ENCODE results near the gene EXOC3L1. TPM values are rescaled to one million over a fixed set of nuclear protein-coding genes. Genes with fewer than 3 reads are reported as not detected.

EXOC3L1 gene
- total RNA-seq, 1 experiment from 2014 or later = 4.0 TPM

- Mint-ChIP-seq H3K9me3 (no peaks in the 10 kb centered on the region), H3K36me3 (peaks cover 2% of the 10 kb centered on the region; the same call in 1 of the 2 replicates), H3K4me3 (peak overlapping the region; percentile 58), H3K27ac (no peak overlapping the region), H3K27me3 (ENCODE audit: low read depth) (peaks cover 99% of the 10 kb centered on the region), H3K4me1 (peaks cover 40% of the 10 kb centered on the region)
- ChIA-PET CTCF (interaction anchor here (1.1 to 15.6 kb wide), 10 partner anchors 6 to 209 kb away, joined by 3 to 386 read pairs (median 11); partner anchors contain the start of genes B3GNT9, CES3, ELMO3 and FBXL8), POLR2A (interaction anchor here (0.8 kb wide), 1 partner anchor 11 kb away, joined by 3 read pairs; no protein-coding TSS in a partner anchor)
- ATAC-seq = no peak
- DNase-seq (ENCODE audit: low spot score) = no peak
- TF ChIP-seq ZNF423 (CRISPR knock-in tag; IDR thresholded peaks at IDR 0.05) = no peak
- TF ChIP-seq GRHL2 (CRISPR knock-in tag; IDR thresholded peaks at IDR 0.05; ENCODE audit: insufficient replicate concordance, severe bottlenecking) = no peak
- TF ChIP-seq E2F4 (CRISPR knock-in tag; IDR thresholded peaks at IDR 0.05; ENCODE audit: borderline replicate concordance, low read depth) = no peak
- TF ChIP-seq PRDM15 (CRISPR knock-in tag; IDR thresholded peaks at IDR 0.05) = peak; percentile 14; the same call in 1 of the 2 replicates
- TF ChIP-seq NFE2L1 (CRISPR knock-in tag; IDR thresholded peaks at IDR 0.05) = no peak
- peak; percentile 62; the same call in 1 of the 2 replicates for TF ChIP-seq ARID4B (CRISPR knock-in tag; IDR thresholded peaks at IDR 0.05; ENCODE audit: borderline replicate concordance)
- TF ChIP-seq NFATC4 (CRISPR knock-in tag; IDR thresholded peaks at IDR 0.05) = no peak
- TF ChIP-seq ZSCAN18 (CRISPR knock-in tag; IDR thresholded peaks at IDR 0.05) = no peak
- no peak for TF ChIP-seq ZNF138 (CRISPR knock-in tag; conservative IDR thresholded peaks at IDR 0.05)
- 0 out of 2 replicates have a peak, but pooled peaks have one; percentile 3 for TF ChIP-seq ESRRA (CRISPR knock-in tag; IDR thresholded peaks at IDR 0.05; ENCODE audit: borderline replicate concordance)
- TF ChIP-seq E2F5 (CRISPR knock-in tag; IDR thresholded peaks at IDR 0.05) = no peak
Measured at GRCh38 chr16:67162506-67163163, 27.3 kb downstream of the EXOC3L1 start.
